ENCODE data around the gene VWA5B1.

Gene VWA5B1

GRCh38 chr1:20301463-20302107, 10.9 kb downstream of the VWA5B1 start:
- DNase-seq (ENCODE audit: low read depth, low spot score) = no peak
- Histone ChIP-seq H3K9ac (ENCODE audit: insufficient read length, low read depth) (no peak overlapping the region), H3K9me3 (ENCODE audit: insufficient read depth, low read length) (no peaks in the 10 kb centered on the region), H3K27me3 (ENCODE audit: insufficient read depth, insufficient read length) (no peaks in the 10 kb centered on the region), H3K4me3 (ENCODE audit: insufficient read length, low read depth) (no peak overlapping the region), H3K4me1 (ENCODE audit: insufficient read depth, insufficient read length) (no peaks in the 10 kb centered on the region), H3K36me3 (ENCODE audit: insufficient read depth, insufficient read length, low read length) (no peaks in the 10 kb centered on the region)
- TF ChIP-seq SUZ12 (IDR thresholded peaks at IDR 0.05; ENCODE audit: extremely low read depth, insufficient read depth, insufficient read length) = no peak
- TF ChIP-seq YY1 (IDR thresholded peaks at IDR 0.05; ENCODE audit: insufficient read depth, insufficient read length) = no peak
- no peak for TF ChIP-seq ZNF274 (IDR thresholded peaks at IDR 0.05; ENCODE audit: low read depth, low read length)

GRCh38 chr1:20302108-20302471, 11.4 kb downstream of the VWA5B1 start:
- DNase-seq (ENCODE audit: low read depth, low spot score) = no peak
- TF ChIP-seq YY1 (IDR thresholded peaks at IDR 0.05; ENCODE audit: insufficient read depth, insufficient read length) (no peak), SUZ12 (IDR thresholded peaks at IDR 0.05; ENCODE audit: extremely low read depth, insufficient read depth, insufficient read length) (no peak), ZNF274 (IDR thresholded peaks at IDR 0.05; ENCODE audit: low read depth, low read length) (no peak)
- Histone ChIP-seq H3K36me3 (ENCODE audit: insufficient read depth, insufficient read length, low read length) (no peaks in the 10 kb centered on the region), H3K27me3 (ENCODE audit: insufficient read depth, insufficient read length) (no peaks in the 10 kb centered on the region), H3K4me1 (ENCODE audit: insufficient read depth, insufficient read length) (no peaks in the 10 kb centered on the region), H3K9me3 (ENCODE audit: insufficient read depth, low read length) (no peaks in the 10 kb centered on the region), H3K9ac (ENCODE audit: insufficient read length, low read depth) (no peak overlapping the region), H3K4me3 (ENCODE audit: insufficient read length, low read depth) (no peak overlapping the region)

- TF ChIP-seq SUZ12 (IDR thresholded peaks at IDR 0.05; ENCODE audit: extremely low read depth, insufficient read depth, insufficient read length) (no peak), ZNF274 (IDR thresholded peaks at IDR 0.05; ENCODE audit: low read depth, low read length) (no peak)
- Histone ChIP-seq H3K9ac (ENCODE audit: insufficient read length, low read depth) (no peak overlapping the region), H3K27me3 (ENCODE audit: insufficient read depth, insufficient read length) (no peaks in the 10 kb centered on the region), H3K36me3 (ENCODE audit: insufficient read depth, insufficient read length, low read length) (no peaks in the 10 kb centered on the region), H3K4me1 (ENCODE audit: insufficient read depth, insufficient read length) (peaks cover 2% of the 10 kb centered on the region), H3K4me3 (ENCODE audit: insufficient read length, low read depth) (no peak overlapping the region), H3K9me3 (ENCODE audit: insufficient read depth, low read length) (no peaks in the 10 kb centered on the region)
- DNase-seq (ENCODE audit: low read depth, low spot score) = no peak
Observed at GRCh38 chr1:20307026-20307425, 16.4 kb downstream of the VWA5B1 start.

DNA sequence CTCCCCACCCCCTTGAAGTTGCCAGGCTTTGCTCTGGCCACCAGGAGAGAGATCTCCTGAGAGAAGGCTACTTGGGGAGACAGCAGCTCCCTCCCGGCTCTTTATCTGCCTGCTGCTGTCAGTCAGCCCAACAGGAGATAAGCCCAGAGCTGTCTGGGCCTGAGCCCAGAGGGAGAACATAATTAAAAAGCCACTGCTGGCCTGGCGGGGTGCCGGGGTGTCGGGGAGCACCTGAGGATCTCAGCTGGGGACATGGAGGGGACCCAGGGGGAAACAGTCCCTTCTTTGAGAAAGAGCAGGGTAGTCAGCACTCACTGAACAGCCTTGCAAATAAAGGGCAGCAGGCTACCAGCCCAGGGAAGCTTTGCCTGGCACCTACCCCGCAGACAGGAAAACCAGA, 17.9 kb downstream of the VWA5B1 start:
- H3K9ac ChIP-seq (ENCODE audit: insufficient read length, low read depth) = no peak overlapping the region
- H3K4me1 ChIP-seq (ENCODE audit: insufficient read depth, insufficient read length) = peaks cover 2% of the 10 kb centered on the region
- H3K36me3 ChIP-seq (ENCODE audit: insufficient read depth, insufficient read length, low read length) = no peaks in the 10 kb centered on the region
- no peaks in the 10 kb centered on the region for H3K27me3 ChIP-seq (ENCODE audit: insufficient read depth, insufficient read length)
- H3K9me3 ChIP-seq (ENCODE audit: insufficient read depth, low read length) = no peaks in the 10 kb centered on the region
- TF ChIP-seq YY1 (IDR thresholded peaks at IDR 0.05; ENCODE audit: insufficient read depth, insufficient read length) = no peak
- no peak for TF ChIP-seq SUZ12 (IDR thresholded peaks at IDR 0.05; ENCODE audit: extremely low read depth, insufficient read depth, insufficient read length)
- no peak overlapping the region for H3K4me3 ChIP-seq (ENCODE audit: insufficient read length, low read depth)
- DNase-seq (ENCODE audit: low read depth, low spot score) = no peak

DNA sequence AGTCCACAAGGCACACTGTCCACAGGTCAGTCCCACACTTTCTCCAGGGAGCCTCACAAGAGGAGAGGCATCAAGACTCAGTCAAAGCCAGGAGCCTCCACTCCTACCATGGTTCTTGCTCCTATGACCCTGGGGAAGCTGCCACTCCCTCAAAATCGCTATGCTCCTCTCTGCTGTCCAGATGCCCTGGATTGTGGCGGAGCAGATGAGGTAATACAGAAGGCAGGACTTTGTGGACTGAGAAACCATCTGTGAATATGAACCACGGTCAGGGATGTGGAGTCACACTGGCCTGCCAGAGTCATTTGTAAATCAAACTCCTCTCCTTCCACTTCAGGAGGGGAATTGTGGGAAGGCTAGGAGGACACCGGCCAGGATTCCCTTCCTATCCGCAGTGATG, 20.6 kb downstream of the VWA5B1 start:
- no peaks in the 10 kb centered on the region for H3K36me3 ChIP-seq (ENCODE audit: insufficient read depth, insufficient read length, low read length)
- H3K4me1 ChIP-seq (ENCODE audit: insufficient read depth, insufficient read length) = peaks cover 2% of the 10 kb centered on the region
- H3K9ac ChIP-seq (ENCODE audit: insufficient read length, low read depth) = no peak overlapping the region
- no peaks in the 10 kb centered on the region for H3K9me3 ChIP-seq (ENCODE audit: insufficient read depth, low read length)
- peaks cover 3% of the 10 kb centered on the region for H3K27me3 ChIP-seq (ENCODE audit: insufficient read depth, insufficient read length)
- TF ChIP-seq YY1 (IDR thresholded peaks at IDR 0.05; ENCODE audit: insufficient read depth, insufficient read length) (no peak), ZNF274 (IDR thresholded peaks at IDR 0.05; ENCODE audit: low read depth, low read length) (no peak), SUZ12 (IDR thresholded peaks at IDR 0.05; ENCODE audit: extremely low read depth, insufficient read depth, insufficient read length) (no peak)
- DNase-seq (ENCODE audit: low read depth, low spot score) = no peak
- no peak overlapping the region for H3K4me3 ChIP-seq (ENCODE audit: insufficient read length, low read depth)

- TF ChIP-seq YY1 (IDR thresholded peaks at IDR 0.05; ENCODE audit: insufficient read depth, insufficient read length) = no peak
- Histone ChIP-seq H3K9me3 (ENCODE audit: insufficient read depth, low read length) (no peaks in the 10 kb centered on the region), H3K4me1 (ENCODE audit: insufficient read depth, insufficient read length) (peaks cover 2% of the 10 kb centered on the region), H3K4me3 (ENCODE audit: insufficient read length, low read depth) (no peak overlapping the region), H3K36me3 (ENCODE audit: insufficient read depth, insufficient read length, low read length) (no peaks in the 10 kb centered on the region), H3K9ac (ENCODE audit: insufficient read length, low read depth) (no peak overlapping the region), H3K27me3 (ENCODE audit: insufficient read depth, insufficient read length) (peaks cover 3% of the 10 kb centered on the region)
- no peak for DNase-seq (ENCODE audit: low read depth, low spot score)
Observed at GRCh38 chr1:20312310-20312709, 21.6 kb downstream of the VWA5B1 start.

GRCh38 chr1:20312818-20313217, 22.1 kb downstream of the VWA5B1 start:
- DNase-seq (ENCODE audit: low read depth, low spot score) = no peak
- Histone ChIP-seq H3K4me3 (ENCODE audit: insufficient read length, low read depth) (no peak overlapping the region), H3K36me3 (ENCODE audit: insufficient read depth, insufficient read length, low read length) (no peaks in the 10 kb centered on the region), H3K27me3 (ENCODE audit: insufficient read depth, insufficient read length) (peaks cover 3% of the 10 kb centered on the region), H3K4me1 (ENCODE audit: insufficient read depth, insufficient read length) (peaks cover 2% of the 10 kb centered on the region), H3K9ac (ENCODE audit: insufficient read length, low read depth) (no peak overlapping the region), H3K9me3 (ENCODE audit: insufficient read depth, low read length) (no peaks in the 10 kb centered on the region)
- TF ChIP-seq ZNF274 (IDR thresholded peaks at IDR 0.05; ENCODE audit: low read depth, low read length) (no peak), YY1 (IDR thresholded peaks at IDR 0.05; ENCODE audit: insufficient read depth, insufficient read length) (no peak), SUZ12 (IDR thresholded peaks at IDR 0.05; ENCODE audit: extremely low read depth, insufficient read depth, insufficient read length) (no peak)

- peaks cover 3% of the 10 kb centered on the region for H3K27me3 ChIP-seq (ENCODE audit: insufficient read depth, insufficient read length)
- no peak for DNase-seq (ENCODE audit: low read depth, low spot score)
Observed at GRCh38 chr1:20317471-20317870, 26.8 kb downstream of the VWA5B1 start.

More at GRCh38 chr1:20317471-20317870, 26.8 kb downstream of the VWA5B1 start:
- Histone ChIP-seq H3K9me3 (ENCODE audit: insufficient read depth, low read length) (no peaks in the 10 kb centered on the region), H3K4me1 (ENCODE audit: insufficient read depth, insufficient read length) (peaks cover 6% of the 10 kb centered on the region), H3K9ac (ENCODE audit: insufficient read length, low read depth) (no peak overlapping the region), H3K4me3 (ENCODE audit: insufficient read length, low read depth) (no peak overlapping the region), H3K36me3 (ENCODE audit: insufficient read depth, insufficient read length, low read length) (no peaks in the 10 kb centered on the region)
- TF ChIP-seq ZNF274 (IDR thresholded peaks at IDR 0.05; ENCODE audit: low read depth, low read length) (no peak), SUZ12 (IDR thresholded peaks at IDR 0.05; ENCODE audit: extremely low read depth, insufficient read depth, insufficient read length) (no peak)
